Liver (tissue), 9 donors: ENCODE results near the gene ALDH1L1. TPM values are rescaled to one million over a fixed set of nuclear protein-coding genes. Genes with fewer than 3 reads are reported as not detected.
"Not testable (repeated sequence)": the region's sequence is repeated elsewhere in the genome, so short reads cannot be mapped to it uniquely, and the experiment has no call there.

ENCODE experiments used
- DNase-seq: peaks from one replicate; pipeline ENCODE4 v3.0.0-alpha.2; 2017; ENCODE audit warnings: low spot score
- H3K27ac ChIP-seq, 2 donors: one replicate each; pipeline ENCODE4 v1.7.0; 2013; ENCODE audit warnings: inconsistent platforms in 2 of 2, low read length in 2 of 2, control low read depth in 1 of 2, low read depth in 1 of 2, mild to moderate bottlenecking in 1 of 2
- H3K27me3 ChIP-seq, 4 donors: one replicate each; pipeline versions ENCODE4 v1.6.1 to v1.7.0; 2013; ENCODE audit warnings: low read length in 3 of 4, inconsistent platforms in 1 of 4, mild to moderate bottlenecking in 1 of 4, moderate library complexity in 1 of 4; ENCODE audit not compliant: control insufficient read depth in 4 of 4, insufficient read depth in 4 of 4
- H3K36me3 ChIP-seq, 4 donors: one replicate each; pipeline versions ENCODE4 v1.6.1 to v1.7.0; 2013; ENCODE audit warnings: low read length in 3 of 4, mild to moderate bottlenecking in 3 of 4, low read depth in 1 of 4, moderate library complexity in 1 of 4; ENCODE audit not compliant: control insufficient read depth in 4 of 4, insufficient read depth in 3 of 4
- H3K4me1 ChIP-seq, 4 donors: one replicate each; pipeline versions ENCODE4 v1.6.1 to v1.7.0; 2013; ENCODE audit warnings: low read length in 3 of 4, mild to moderate bottlenecking in 3 of 4, moderate library complexity in 1 of 4; ENCODE audit not compliant: control insufficient read depth in 4 of 4, insufficient read depth in 4 of 4
- H3K4me3 ChIP-seq, 3 donors: one replicate each; pipeline versions ENCODE4 v1.6.1 to v1.7.0; 2013; ENCODE audit warnings: low read length in 3 of 3, control low read depth in 1 of 3, low read depth in 1 of 3, mild to moderate bottlenecking in 1 of 3
- H3K9ac ChIP-seq, 2 donors: one replicate each; pipeline ENCODE4 v1.7.0; 2013; ENCODE audit warnings: low read length in 2 of 2, mild to moderate bottlenecking in 2 of 2, moderate library complexity in 2 of 2, control low read depth in 1 of 2, low read depth in 1 of 2
- H3K9me3 ChIP-seq, 4 donors: one replicate each; pipeline versions ENCODE4 v1.6.1 to v1.7.0; 2013; ENCODE audit warnings: low read length in 3 of 4; ENCODE audit not compliant: control insufficient read depth in 4 of 4
- ATF3 ChIP-seq: IDR thresholded peaks from 2 replicates; pipeline ENCODE4 v1.6.1; 2016; ENCODE audit warnings: antibody characterized with exemption
- CTCF ChIP-seq: fragments of 150-350 bp; IDR thresholded peaks from 2 replicates; pipeline ENCODE4 v1.5.1; 2017; ENCODE audit warnings: improper control_type of control experiment, low read depth, low read length; ENCODE audit not compliant: missing input control
- EGR1 ChIP-seq, 2 donors: IDR thresholded peaks; 2 replicates each; pipeline ENCODE4 v1.6.1; 2016 to 2018; ENCODE audit warnings: antibody characterized with exemption in 2 of 2, low read depth in 2 of 2
- FOXA1 ChIP-seq: IDR thresholded peaks from 2 replicates; pipeline ENCODE4 v1.6.1; 2016; ENCODE audit warnings: antibody characterized with exemption
- FOXA2 ChIP-seq: IDR thresholded peaks from 2 replicates; pipeline ENCODE4 v1.6.1; 2016; ENCODE audit warnings: antibody characterized with exemption
- GABPA ChIP-seq, 2 donors: IDR thresholded peaks in 1 of 2; conservative IDR thresholded peaks in 1 of 2; 2 replicates each; pipeline ENCODE4 v1.6.1; 2016; ENCODE audit warnings: antibody characterized with exemption in 2 of 2, mild to moderate bottlenecking in 1 of 2, moderate library complexity in 1 of 2
- HNF4A ChIP-seq, 2 donors: conservative IDR thresholded peaks; 2 replicates each; pipeline ENCODE4 v1.6.1; 2016; ENCODE audit warnings: antibody characterized with exemption in 2 of 2, mild to moderate bottlenecking in 2 of 2
- HNF4G ChIP-seq: IDR thresholded peaks from 2 replicates; pipeline ENCODE4 v1.6.1; 2016; ENCODE audit warnings: antibody characterized with exemption
- JUND ChIP-seq, 2 donors: IDR thresholded peaks; 2 replicates each; pipeline ENCODE4 v1.6.1; 2016; ENCODE audit warnings: antibody characterized with exemption in 2 of 2
- NR2F2 ChIP-seq: IDR thresholded peaks from 2 replicates; pipeline ENCODE4 v1.6.1; 2016; ENCODE audit warnings: antibody characterized with exemption
- RAD21 ChIP-seq, 2 donors: IDR thresholded peaks; 2 replicates each; pipeline ENCODE4 v1.6.1; 2016; ENCODE audit warnings: antibody characterized with exemption in 2 of 2, mild to moderate bottlenecking in 2 of 2
- REST ChIP-seq: IDR thresholded peaks from 2 replicates; pipeline ENCODE4 v1.6.1; 2016; ENCODE audit warnings: antibody characterized with exemption, mild to moderate bottlenecking
- RXRA ChIP-seq, 2 donors: IDR thresholded peaks; 2 replicates each; pipeline ENCODE4 v1.6.1; 2017 to 2018; ENCODE audit warnings: antibody characterized with exemption in 2 of 2, mild to moderate bottlenecking in 1 of 2
- SP1 ChIP-seq: IDR thresholded peaks from 2 replicates; pipeline ENCODE4 v1.6.1; 2018; ENCODE audit warnings: antibody characterized with exemption, mild to moderate bottlenecking
- TAF1 ChIP-seq: conservative IDR thresholded peaks from 2 replicates; pipeline ENCODE4 v1.6.1; 2016; ENCODE audit warnings: antibody characterized with exemption, mild to moderate bottlenecking
- YY1 ChIP-seq: IDR thresholded peaks from 2 replicates; pipeline ENCODE4 v1.6.1; 2016; ENCODE audit warnings: antibody characterized with exemption, mild to moderate bottlenecking
- ZBTB33 ChIP-seq: IDR thresholded peaks from 2 replicates; pipeline ENCODE4 v1.6.1; 2016; ENCODE audit warnings: antibody characterized with exemption
- WGBS: extraction: QIAGEN DNeasy Blood & Tissue Kit; methylation state at CpG from one replicate; pipeline ENCODE4 v1.1.7; 2013; 5-methylcytosine and 5-hydroxymethylcytosine counted together
- polyA plus RNA-seq, 2 donors: library from polyadenylated mRNA; stranded (reverse) in 1 of 2; unstranded in 1 of 2; fragments of 200-250 nt in 1 of 2; fragments of >200 nt in 1 of 2; fragmentation: Nextera tagmentation in 1 of 2; extraction: Ambion mirVana in 1 of 2; gene quantifications; one replicate each; pipeline versions ENCODE4 v1.2.1 to v1.2.3, GENCODE V29; 2013 to 2015
- total RNA-seq, 2 donors: library from RNA; depleted of rRNA; stranded (reverse); fragments of >200 nt; gene quantifications; one replicate each; pipeline ENCODE4 v1.2.3, GENCODE V29; 2014
- donor health status: healthy.
- donor health status: healthy.
- donor health status: healthy.
- donor health status: healthy.
- donor health status: healthy.

Gene ALDH1L1
- total and polyA plus RNA-seq, 4 donors: 46.7 to 234 (median 147) TPM

- H3K9ac ChIP-seq: no peak overlapping the region
- H3K9me3 ChIP-seq: peaks cover 0 to 2% (median 0%) of the 10 kb centered on the region in 4 donors
- peaks cover 0 to 2% (median 0%) of the 10 kb centered on the region in 4 donors for H3K36me3 ChIP-seq
- H3K27me3 ChIP-seq: no peaks in the 10 kb centered on the region
- H3K4me3 ChIP-seq: no peak overlapping the region
- no peaks in the 10 kb centered on the region for H3K4me1 ChIP-seq
- WGBS: 96% methylated on average over 8 of the region's 8 CpGs
- H3K27ac ChIP-seq: no peak overlapping the region
- TF ChIP-seq HNF4A (conservative IDR thresholded peaks at IDR 0.05): no peak
- no peak for TF ChIP-seq FOXA2
- no peak for TF ChIP-seq REST
- TF ChIP-seq GABPA (IDR thresholded peaks at IDR 0.05 in 1 of 2, conservative IDR thresholded peaks at IDR 0.05 in 1 of 2): no peak
- DNase-seq: no peak
These were observed 112.4 kb downstream of the ALDH1L1 start for GRCh38 chr3:126067959-126068358.

- not testable (repeated sequence) for H3K27ac ChIP-seq, H3K9ac ChIP-seq, H3K9me3 ChIP-seq, H3K36me3 ChIP-seq, H3K27me3 ChIP-seq, DNase-seq, H3K4me3 ChIP-seq, H3K4me1 ChIP-seq
- 95% methylated on average over 6 of the region's 6 CpGs for WGBS
These were observed 113.7 kb downstream of the ALDH1L1 start for GRCh38 chr3:126066676-126067075.

- TF ChIP-seq NR2F2 (no peak), YY1 (no peak), HNF4G (no peak), REST (no peak), TAF1 (no peak), SP1 (no peak), GABPA (IDR thresholded peaks at IDR 0.05 in 1 of 2, conservative IDR thresholded peaks at IDR 0.05 in 1 of 2) (no peak), JUND (IDR thresholded peaks at IDR 0.05) (no peak), ZBTB33 (no peak), CTCF (no peak), HNF4A (conservative IDR thresholded peaks at IDR 0.05) (no peak), FOXA1 (no peak), ATF3 (no peak), EGR1 (IDR thresholded peaks at IDR 0.05; ENCODE audit: low read depth in 2 of 2) (no peak), RXRA (IDR thresholded peaks at IDR 0.05) (no peak), RAD21 (IDR thresholded peaks at IDR 0.05) (no peak), FOXA2 (no peak)
- peaks cover 0 to 2% (median 0%) of the 10 kb centered on the region in 4 donors for H3K36me3 ChIP-seq
- no peaks in the 10 kb centered on the region for H3K4me1 ChIP-seq
- no peak for DNase-seq
- H3K4me3 ChIP-seq: no peak overlapping the region
- no peak overlapping the region for H3K9ac ChIP-seq
- 96% methylated on average over 3 of the region's 3 CpGs for WGBS
- no peaks in the 10 kb centered on the region for H3K9me3 ChIP-seq
- H3K27me3 ChIP-seq: no peaks in the 10 kb centered on the region
- no peak overlapping the region for H3K27ac ChIP-seq
These were observed 114.5 kb downstream of the ALDH1L1 start for GRCh38 chr3:126065876-126066275.
